GM21529 (cell line): Measurements from ENCODE around the gene TNRC6C.
"Not testable (repeated sequence)": the region's sequence is repeated elsewhere in the genome, so short reads cannot be mapped to it uniquely, and the experiment has no call there.

Experiments
- ATAC-seq: cut with Tn5 transposase; IDR thresholded peaks from one replicate; pipeline ENCODE4 v1.9.1; 2021; ENCODE audit not compliant: unreplicated experiment

The TNRC6C gene

GRCh38 chr17:78041386-78042179 lies 83.1 kb downstream of the TNRC6C start:
- no peak for ATAC-seq

GRCh38 chr17:78042542-78042941 lies 84.0 kb downstream of the TNRC6C start:
- ATAC-seq = no peak

GRCh38 chr17:78043031-78043430 lies 84.5 kb downstream of the TNRC6C start:
- no peak for ATAC-seq

- no peak for ATAC-seq
Measured at GRCh38 chr17:78044280-78044835, 85.9 kb downstream of the TNRC6C start.

GRCh38 chr17:78045316-78045715 lies 86.8 kb downstream of the TNRC6C start:
- ATAC-seq = no peak

GRCh38 chr17:78046923-78047322 lies 88.4 kb downstream of the TNRC6C start:
- no peak for ATAC-seq

GRCh38 chr17:78048346-78049292 lies 90.1 kb downstream of the TNRC6C start:
- ATAC-seq = no peak

- no peak for ATAC-seq
Measured at GRCh38 chr17:78049609-78050008, 91.1 kb downstream of the TNRC6C start.

- no peak for ATAC-seq
Measured at GRCh38 chr17:78051186-78051972, 92.9 kb downstream of the TNRC6C start.

GRCh38 chr17:78053777-78054468 lies 95.4 kb downstream of the TNRC6C start:
- no peak for ATAC-seq

- ATAC-seq = no peak
Measured at GRCh38 chr17:78057113-78057740, 98.7 kb downstream of the TNRC6C start.

- no peak for ATAC-seq
Measured at GRCh38 chr17:78058001-78058400, 99.5 kb downstream of the TNRC6C start.

- no peak for ATAC-seq
Measured at GRCh38 chr17:78058581-78058980, 100.1 kb downstream of the TNRC6C start.

GRCh38 chr17:78062596-78062995 lies 104.1 kb downstream of the TNRC6C start:
- ATAC-seq = no peak

GRCh38 chr17:78063489-78063888 lies 105.0 kb downstream of the TNRC6C start:
- no peak for ATAC-seq

- no peak for ATAC-seq
Measured at GRCh38 chr17:78064708-78065107, 106.2 kb downstream of the TNRC6C start.

- not testable (repeated sequence) for ATAC-seq
Measured at GRCh38 chr17:78066976-78067375, 108.5 kb downstream of the TNRC6C start.

- no peak for ATAC-seq
Measured at GRCh38 chr17:78069695-78070094, 111.2 kb downstream of the TNRC6C start.

- no peak for ATAC-seq
Measured at GRCh38 chr17:78072961-78073360, 114.5 kb downstream of the TNRC6C start.

GRCh38 chr17:78075011-78075410 lies 116.5 kb downstream of the TNRC6C start:
- ATAC-seq = no peak
